HEK293 (cell line): ENCODE data around the gene MACROD1.
A peak's percentile ranks its signal among the peaks of the same experiment; 100 is the strongest.

Source experiments
- CTCF ChIA-PET: fragments of 350-600 bp; formaldehyde crosslinking; extraction: SDS; loops from one replicate; lab custom pipeline; 2021; ENCODE audit warnings: antibody characterized with exemption; lab: Yijun Ruan, JAX
- POLR2A ChIA-PET: fragments of 300-600 bp; formaldehyde crosslinking; extraction: SDS; loops from one replicate; lab custom pipeline; 2020; ENCODE audit warnings: antibody characterized with exemption, inconsistent platforms; lab: Yijun Ruan, JAX
- H3K27ac ChIP-seq: fragments of 200-500 bp; sonication (Bioruptor generic); 2 replicates; pipeline ENCODE4 v1.5.1; 2014; ENCODE audit warnings: low read depth, low read length, control low read depth, inconsistent platforms; ENCODE audit errors: extremely low read depth
- H3K36me3 ChIP-seq, 2 experiments: fragments of 200-500 bp in 1 of 2; sonication (Bioruptor generic) in 1 of 2; 1 replicate in 1 of 2; 2 replicates in 1 of 2; pipeline ENCODE4 v1.5.1; 2014 to 2017; ENCODE audit warnings: inconsistent platforms in 2 of 2, low read length in 2 of 2; ENCODE audit not compliant: control insufficient read depth in 2 of 2, insufficient read depth in 1 of 2
- H3K4me1 ChIP-seq: fragments of 200-500 bp; sonication (Bioruptor generic); 2 replicates; pipeline ENCODE4 v1.5.1; 2014; ENCODE audit warnings: mild to moderate bottlenecking, low read length, inconsistent platforms; ENCODE audit not compliant: control insufficient read depth, insufficient read depth
- H3K4me3 ChIP-seq: 2 replicates; pipeline ENCODE4 v1.5.1; 2011; ENCODE audit warnings: low read depth, mild to moderate bottlenecking, control low read depth, low read length, moderate library complexity
- H3K9me3 ChIP-seq: fragments of 200-500 bp; sonication (Bioruptor generic); 2 replicates; pipeline ENCODE4 v1.5.1; 2014; ENCODE audit warnings: low read depth, low read length, inconsistent platforms; ENCODE audit not compliant: control insufficient read depth, insufficient read depth
- EGR2 ChIP-seq: fragments of 450-650 bp; formaldehyde crosslinking; IDR thresholded peaks from 2 replicates; pipeline ENCODE4 v1.5.1; 2016; ENCODE audit warnings: low read depth, missing biosample characterization, missing genetic modification characterization
- IKZF3 ChIP-seq: fragments of 450-650 bp; IDR thresholded peaks from 2 replicates; pipeline ENCODE4 v1.5.0; 2018; ENCODE audit warnings: missing biosample characterization, mild to moderate bottlenecking, missing genetic modification characterization, moderate library complexity
- WT1 ChIP-seq: fragments of 450-650 bp; formaldehyde crosslinking; IDR thresholded peaks from 2 replicates; pipeline ENCODE4 v1.5.1; 2016; ENCODE audit warnings: missing biosample characterization, missing genetic modification characterization
- ZBTB17 ChIP-seq: fragments of 450-650 bp; formaldehyde crosslinking; IDR thresholded peaks from 2 replicates; pipeline ENCODE4 v1.5.1; 2016; ENCODE audit warnings: missing biosample characterization, missing genetic modification characterization
- ZBTB21 ChIP-seq: fragments of 450-650 bp; formaldehyde crosslinking; IDR thresholded peaks from 2 replicates; pipeline ENCODE4 v1.5.1; 2017; ENCODE audit warnings: missing biosample characterization, missing genetic modification characterization
- ZFHX2 ChIP-seq: fragments of 450-650 bp; formaldehyde crosslinking; conservative IDR thresholded peaks from 2 replicates; pipeline ENCODE4 v1.5.1; 2016; ENCODE audit warnings: missing biosample characterization, missing genetic modification characterization
- ZFP37 ChIP-seq: fragments of 450-650 bp; formaldehyde crosslinking; IDR thresholded peaks from 2 replicates; pipeline ENCODE4 v1.5.1; 2016; ENCODE audit warnings: missing biosample characterization, missing genetic modification characterization
- ZFP69B ChIP-seq: fragments of 450-650 bp; formaldehyde crosslinking; IDR thresholded peaks from 2 replicates; pipeline ENCODE4 v1.5.1; 2016; ENCODE audit warnings: missing biosample characterization, missing genetic modification characterization
- ZNF140 ChIP-seq: fragments of 450-650 bp; formaldehyde crosslinking; IDR thresholded peaks from 2 replicates; pipeline ENCODE4 v1.5.1; 2016; ENCODE audit warnings: missing biosample characterization, missing genetic modification characterization
- ZNF239 ChIP-seq: fragments of 450-650 bp; formaldehyde crosslinking; IDR thresholded peaks from 2 replicates; pipeline ENCODE4 v1.5.1; 2016; ENCODE audit warnings: missing biosample characterization, missing genetic modification characterization
- ZNF311 ChIP-seq: fragments of 450-650 bp; formaldehyde crosslinking; IDR thresholded peaks from 2 replicates; pipeline ENCODE4 v1.5.1; 2017; ENCODE audit warnings: missing biosample characterization, missing genetic modification characterization, borderline replicate concordance
- ZNF404 ChIP-seq: fragments of 450-650 bp; formaldehyde crosslinking; IDR thresholded peaks from 2 replicates; pipeline ENCODE4 v1.5.1; 2017; ENCODE audit warnings: missing biosample characterization, missing genetic modification characterization
- ZNF48 ChIP-seq: fragments of 450-650 bp; formaldehyde crosslinking; IDR thresholded peaks from 2 replicates; pipeline ENCODE4 v1.5.1; 2016; ENCODE audit warnings: missing biosample characterization, missing genetic modification characterization
- ZNF521 ChIP-seq: fragments of 450-650 bp; formaldehyde crosslinking; IDR thresholded peaks from 2 replicates; pipeline ENCODE4 v1.5.1; 2017; ENCODE audit warnings: missing biosample characterization, mild to moderate bottlenecking, missing genetic modification characterization
- ZNF548 ChIP-seq: fragments of 450-650 bp; formaldehyde crosslinking; IDR thresholded peaks from 2 replicates; pipeline ENCODE4 v1.5.1; 2016; ENCODE audit warnings: missing biosample characterization, missing genetic modification characterization
- ZNF670 ChIP-seq: fragments of 450-650 bp; formaldehyde crosslinking; IDR thresholded peaks from 2 replicates; pipeline ENCODE4 v1.5.1; 2016; ENCODE audit warnings: missing biosample characterization, missing genetic modification characterization, low read depth
- ZNF768 ChIP-seq: fragments of 450-650 bp; formaldehyde crosslinking; IDR thresholded peaks from 2 replicates; pipeline ENCODE4 v1.5.1; 2018; ENCODE audit warnings: missing biosample characterization, mild to moderate bottlenecking, missing genetic modification characterization
- ZNF776 ChIP-seq: fragments of 450-650 bp; formaldehyde crosslinking; IDR thresholded peaks from 2 replicates; pipeline ENCODE4 v1.5.0; 2017; ENCODE audit warnings: missing biosample characterization, missing genetic modification characterization, borderline replicate concordance
- TF ChIP-seq, protein P1 (sequence below): fragments of 450-650 bp; formaldehyde crosslinking; IDR thresholded peaks from 2 replicates; pipeline ENCODE4 v1.5.1; 2016; ENCODE audit warnings: missing biosample characterization, missing genetic modification characterization
- TF ChIP-seq, protein P2 (sequence below): fragments of 450-650 bp; formaldehyde crosslinking; IDR thresholded peaks from 2 replicates; pipeline ENCODE4 v1.5.1; 2016; ENCODE audit warnings: missing biosample characterization, missing genetic modification characterization
- TF ChIP-seq, protein P3 (sequence below): fragments of 450-650 bp; formaldehyde crosslinking; IDR thresholded peaks from 2 replicates; pipeline ENCODE4 v1.5.1; 2017; ENCODE audit warnings: missing biosample characterization, missing genetic modification characterization
- TF ChIP-seq, protein P4 (sequence below): fragments of 450-650 bp; formaldehyde crosslinking; conservative IDR thresholded peaks from 2 replicates; pipeline ENCODE4 v1.5.1; 2016; ENCODE audit warnings: low read depth, missing biosample characterization, missing genetic modification characterization
- TF ChIP-seq, protein P5 (sequence below): fragments of 450-650 bp; formaldehyde crosslinking; IDR thresholded peaks from 2 replicates; pipeline ENCODE4 v1.5.1; 2016; ENCODE audit warnings: missing biosample characterization, missing genetic modification characterization

Gene MACROD1

DNA sequence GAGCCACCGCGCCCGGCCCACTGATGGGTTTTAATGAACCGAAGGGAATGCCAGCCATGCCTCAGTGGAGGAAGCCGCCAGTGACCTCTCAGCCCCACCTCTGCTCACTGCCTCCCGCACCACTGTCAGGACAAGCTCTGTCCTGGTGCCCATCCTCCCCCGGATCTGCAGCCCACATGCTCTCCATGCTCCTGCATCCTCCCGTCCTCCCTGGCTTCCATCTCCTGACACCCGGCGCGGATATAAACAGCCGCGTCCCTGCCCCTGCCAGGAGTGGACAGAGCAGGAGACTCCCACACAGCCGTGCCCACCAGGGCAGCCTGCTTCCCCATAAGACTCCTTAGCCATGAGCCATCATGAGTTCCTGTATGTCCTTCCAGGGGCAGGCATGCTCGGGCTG, 26.9 kb downstream of the MACROD1 start:
- POLR2A ChIA-PET, result no interaction called here

DNA sequence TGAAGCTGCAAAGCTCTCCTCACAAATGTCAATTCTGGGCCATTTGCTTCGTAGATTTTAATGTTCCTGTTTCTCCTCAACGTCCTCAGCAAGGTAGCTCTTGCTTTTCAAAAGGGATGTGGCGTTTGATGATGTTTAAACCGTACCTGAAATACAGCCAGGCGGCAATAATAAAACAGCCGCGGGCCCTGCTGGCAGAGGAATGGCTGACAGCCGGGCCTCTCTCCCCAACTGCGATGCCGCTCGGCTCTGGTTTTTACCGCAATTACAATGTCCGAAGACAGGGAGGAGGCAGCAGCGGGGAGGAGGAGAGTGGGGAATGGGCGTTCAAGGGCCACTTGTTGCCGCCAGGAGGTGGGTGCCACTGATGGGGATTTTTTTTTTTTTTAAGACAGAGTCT, 27.5 kb downstream of the MACROD1 start:
- TF ChIP-seq ZNF239 (no peak), ZFP37 (tag by site-specific recombination) (no peak), IKZF3 (tag by site-specific recombination) (no peak), ZNF521 (tag by site-specific recombination) (no peak), ZNF311 (tag by site-specific recombination) (no peak), ZNF768 (tag by site-specific recombination) (no peak), ZNF548 (no peak), ZNF48 (tag by site-specific recombination) (no peak), ZNF776 (tag by site-specific recombination) (no peak), WT1 (no peak), ZNF404 (tag by site-specific recombination) (no peak), ZNF670 (tag by site-specific recombination) (no peak), ZBTB17 (tag by site-specific recombination) (no peak), ZBTB21 (no peak), ZNF140 (tag by site-specific recombination) (no peak)
- TF ChIP-seq, protein P1, sequence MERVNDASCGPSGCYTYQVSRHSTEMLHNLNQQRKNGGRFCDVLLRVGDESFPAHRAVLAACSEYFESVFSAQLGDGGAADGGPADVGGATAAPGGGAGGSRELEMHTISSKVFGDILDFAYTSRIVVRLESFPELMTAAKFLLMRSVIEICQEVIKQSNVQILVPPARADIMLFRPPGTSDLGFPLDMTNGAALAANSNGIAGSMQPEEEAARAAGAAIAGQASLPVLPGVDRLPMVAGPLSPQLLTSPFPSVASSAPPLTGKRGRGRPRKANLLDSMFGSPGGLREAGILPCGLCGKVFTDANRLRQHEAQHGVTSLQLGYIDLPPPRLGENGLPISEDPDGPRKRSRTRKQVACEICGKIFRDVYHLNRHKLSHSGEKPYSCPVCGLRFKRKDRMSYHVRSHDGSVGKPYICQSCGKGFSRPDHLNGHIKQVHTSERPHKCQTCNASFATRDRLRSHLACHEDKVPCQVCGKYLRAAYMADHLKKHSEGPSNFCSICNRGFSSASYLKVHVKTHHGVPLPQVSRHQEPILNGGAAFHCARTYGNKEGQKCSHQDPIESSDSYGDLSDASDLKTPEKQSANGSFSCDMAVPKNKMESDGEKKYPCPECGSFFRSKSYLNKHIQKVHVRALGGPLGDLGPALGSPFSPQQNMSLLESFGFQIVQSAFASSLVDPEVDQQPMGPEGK (tag by site-specific recombination), result no peak
- TF ChIP-seq, protein P2, sequence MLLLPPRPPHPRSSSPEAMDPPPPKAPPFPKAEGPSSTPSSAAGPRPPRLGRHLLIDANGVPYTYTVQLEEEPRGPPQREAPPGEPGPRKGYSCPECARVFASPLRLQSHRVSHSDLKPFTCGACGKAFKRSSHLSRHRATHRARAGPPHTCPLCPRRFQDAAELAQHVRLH, result no peak
- TF ChIP-seq, protein P3, sequence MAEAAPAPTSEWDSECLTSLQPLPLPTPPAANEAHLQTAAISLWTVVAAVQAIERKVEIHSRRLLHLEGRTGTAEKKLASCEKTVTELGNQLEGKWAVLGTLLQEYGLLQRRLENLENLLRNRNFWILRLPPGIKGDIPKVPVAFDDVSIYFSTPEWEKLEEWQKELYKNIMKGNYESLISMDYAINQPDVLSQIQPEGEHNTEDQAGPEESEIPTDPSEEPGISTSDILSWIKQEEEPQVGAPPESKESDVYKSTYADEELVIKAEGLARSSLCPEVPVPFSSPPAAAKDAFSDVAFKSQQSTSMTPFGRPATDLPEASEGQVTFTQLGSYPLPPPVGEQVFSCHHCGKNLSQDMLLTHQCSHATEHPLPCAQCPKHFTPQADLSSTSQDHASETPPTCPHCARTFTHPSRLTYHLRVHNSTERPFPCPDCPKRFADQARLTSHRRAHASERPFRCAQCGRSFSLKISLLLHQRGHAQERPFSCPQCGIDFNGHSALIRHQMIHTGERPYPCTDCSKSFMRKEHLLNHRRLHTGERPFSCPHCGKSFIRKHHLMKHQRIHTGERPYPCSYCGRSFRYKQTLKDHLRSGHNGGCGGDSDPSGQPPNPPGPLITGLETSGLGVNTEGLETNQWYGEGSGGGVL (tag by site-specific recombination), result no peak
- TF ChIP-seq, protein P4, sequence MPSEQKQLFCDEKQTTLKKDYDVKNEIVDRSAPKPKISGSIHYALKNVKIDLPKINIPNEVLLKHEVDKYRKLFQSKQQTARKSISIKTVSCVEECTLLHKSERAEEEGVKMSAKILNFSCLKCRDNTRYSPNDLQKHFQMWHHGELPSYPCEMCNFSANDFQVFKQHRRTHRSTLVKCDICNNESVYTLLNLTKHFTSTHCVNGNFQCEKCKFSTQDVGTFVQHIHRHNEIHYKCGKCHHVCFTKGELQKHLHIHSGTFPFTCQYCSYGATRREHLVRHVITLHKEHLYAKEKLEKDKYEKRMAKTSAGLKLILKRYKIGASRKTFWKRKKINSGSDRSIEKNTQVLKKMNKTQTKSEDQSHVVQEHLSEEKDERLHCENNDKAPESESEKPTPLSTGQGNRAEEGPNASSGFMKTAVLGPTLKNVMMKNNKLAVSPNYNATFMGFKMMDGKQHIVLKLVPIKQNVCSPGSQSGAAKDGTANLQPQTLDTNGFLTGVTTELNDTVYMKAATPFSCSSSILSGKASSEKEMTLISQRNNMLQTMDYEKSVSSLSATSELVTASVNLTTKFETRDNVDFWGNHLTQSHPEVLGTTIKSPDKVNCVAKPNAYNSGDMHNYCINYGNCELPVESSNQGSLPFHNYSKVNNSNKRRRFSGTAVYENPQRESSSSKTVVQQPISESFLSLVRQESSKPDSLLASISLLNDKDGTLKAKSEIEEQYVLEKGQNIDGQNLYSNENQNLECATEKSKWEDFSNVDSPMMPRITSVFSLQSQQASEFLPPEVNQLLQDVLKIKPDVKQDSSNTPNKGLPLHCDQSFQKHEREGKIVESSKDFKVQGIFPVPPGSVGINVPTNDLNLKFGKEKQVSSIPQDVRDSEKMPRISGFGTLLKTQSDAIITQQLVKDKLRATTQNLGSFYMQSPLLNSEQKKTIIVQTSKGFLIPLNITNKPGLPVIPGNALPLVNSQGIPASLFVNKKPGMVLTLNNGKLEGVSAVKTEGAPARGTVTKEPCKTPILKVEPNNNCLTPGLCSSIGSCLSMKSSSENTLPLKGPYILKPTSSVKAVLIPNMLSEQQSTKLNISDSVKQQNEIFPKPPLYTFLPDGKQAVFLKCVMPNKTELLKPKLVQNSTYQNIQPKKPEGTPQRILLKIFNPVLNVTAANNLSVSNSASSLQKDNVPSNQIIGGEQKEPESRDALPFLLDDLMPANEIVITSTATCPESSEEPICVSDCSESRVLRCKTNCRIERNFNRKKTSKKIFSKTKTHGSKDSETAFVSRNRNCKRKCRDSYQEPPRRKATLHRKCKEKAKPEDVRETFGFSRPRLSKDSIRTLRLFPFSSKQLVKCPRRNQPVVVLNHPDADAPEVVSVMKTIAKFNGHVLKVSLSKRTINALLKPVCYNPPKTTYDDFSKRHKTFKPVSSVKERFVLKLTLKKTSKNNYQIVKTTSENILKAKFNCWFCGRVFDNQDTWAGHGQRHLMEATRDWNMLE (tag by site-specific recombination), result no peak
- TF ChIP-seq, protein P5, sequence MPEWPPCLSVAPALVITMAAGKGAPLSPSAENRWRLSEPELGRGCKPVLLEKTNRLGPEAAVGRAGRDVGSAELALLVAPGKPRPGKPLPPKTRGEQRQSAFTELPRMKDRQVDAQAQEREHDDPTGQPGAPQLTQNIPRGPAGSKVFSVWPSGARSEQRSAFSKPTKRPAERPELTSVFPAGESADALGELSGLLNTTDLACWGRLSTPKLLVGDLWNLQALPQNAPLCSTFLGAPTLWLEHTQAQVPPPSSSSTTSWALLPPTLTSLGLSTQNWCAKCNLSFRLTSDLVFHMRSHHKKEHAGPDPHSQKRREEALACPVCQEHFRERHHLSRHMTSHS, result no peak
- H3K9me3 ChIP-seq, result no peaks in the 10 kb centered on the region
- CTCF ChIA-PET, result interaction anchor here (1.0 to 1.6 kb wide), 3 partner anchors 8 to 138 kb away, joined by 3 to 5 read pairs (median 4); no protein-coding TSS in a partner anchor
- H3K27ac ChIP-seq, result no peak overlapping the region
- no peaks in the 10 kb centered on the region for H3K36me3 ChIP-seq
- no peak overlapping the region for H3K4me3 ChIP-seq
- POLR2A ChIA-PET, result no interaction called here
- H3K4me1 ChIP-seq, result no peaks in the 10 kb centered on the region

More for the DNA sequence above, 26.9 kb downstream of the MACROD1 start:
- Histone ChIP-seq H3K9me3 (no peaks in the 10 kb centered on the region), H3K27ac (no peak overlapping the region), H3K4me1 (no peaks in the 10 kb centered on the region), H3K4me3 (no peak overlapping the region), H3K36me3 (no peaks in the 10 kb centered on the region)
- TF ChIP-seq ZFP69B (tag by site-specific recombination), result no peak
- peak; percentile 53; the same call in 1 of the 2 replicates for TF ChIP-seq ZFHX2
- peak; percentile 69 for TF ChIP-seq EGR2 (tag by site-specific recombination)
- CTCF ChIA-PET, result interaction anchor here (1.1 kb wide), 1 partner anchor 138 kb away, joined by 4 read pairs; no protein-coding TSS in a partner anchor
